Measurements from ENCODE around the gene HEY2.
A peak's percentile ranks its signal among the peaks of the same experiment; 100 is the strongest.

Gene HEY2

DNA sequence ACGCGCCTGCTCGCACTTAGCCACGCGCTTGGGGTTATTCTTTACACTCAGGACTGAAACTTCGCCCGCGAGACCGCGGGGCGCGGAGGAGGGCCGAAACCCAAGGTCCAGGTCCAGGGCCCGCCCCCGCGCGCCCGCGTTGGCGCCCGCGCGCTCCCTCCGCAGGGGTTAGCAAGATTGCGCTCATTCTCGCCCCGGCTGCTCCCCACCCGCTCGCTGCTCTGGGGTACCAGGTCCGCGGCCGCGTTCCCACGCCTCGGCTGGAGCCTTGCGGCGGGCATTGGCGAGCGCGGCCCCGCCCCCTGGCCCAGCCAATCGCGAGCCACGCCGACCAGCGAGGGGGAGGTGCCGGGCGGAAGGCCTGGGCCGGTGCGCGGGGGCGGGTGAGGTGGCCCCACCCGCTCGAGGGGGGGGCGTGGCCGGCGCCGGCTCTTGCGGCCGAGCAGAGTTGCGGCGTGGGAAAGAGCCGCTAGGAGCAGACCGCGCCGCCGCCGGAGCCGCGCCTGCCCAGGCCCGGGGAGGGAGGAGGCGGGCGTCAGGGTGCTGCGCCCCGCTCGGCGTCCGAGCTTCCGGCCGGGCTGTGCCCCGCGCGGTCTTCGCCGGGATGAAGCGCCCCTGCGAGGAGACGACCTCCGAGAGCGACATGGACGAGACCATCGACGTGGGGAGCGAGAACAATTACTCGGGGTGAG lies at the start of gene HEY2:
TSS of gene HEY2 (plus strand) at position 460 of the 692 bp plus-strand sequence. CDS start at position 605, 145 bp downstream.
- Histone ChIP-seq H3K9me3 (ENCODE audit: control insufficient read depth, insufficient read depth, low read depth, low read length) (no peaks in the 10 kb centered on the region), H3K36me3 (ENCODE audit: control insufficient read depth in 2 of 2, insufficient read depth in 1 of 2, low read length in 2 of 2) (peaks cover 0 to 17% of the 10 kb centered on the region in 2 experiments; a peak in 1 of 3 replicates), H3K27ac (ENCODE audit: extremely low read depth, low read depth, low read length) (peak within 1 kb of the TSS; percentile 93), H3K4me3 (ENCODE audit: low read depth, low read length) (peak within 1 kb of the TSS; percentile 60), H3K4me1 (ENCODE audit: control insufficient read depth, insufficient read depth, low read length) (peaks cover 8% of the 10 kb centered on the region)
- CTCF ChIA-PET = interaction anchor here (0.7 to 1.2 kb wide), 2 partner anchors 204 to 439 kb away, joined by 3 read pairs; no protein-coding TSS in a partner anchor
- POLR2A ChIA-PET = interaction anchor here (1.0 to 1.9 kb wide), 5 partner anchors 10 to 386 kb away, joined by 3 to 5 read pairs (median 3); partner anchors contain the start of gene NCOA7
- TF ChIP-seq ZNF76 (tag by site-specific recombination; IDR thresholded peaks at IDR 0.05; ENCODE audit: borderline replicate concordance, low read depth) (no peak), ZNF621 (tag by site-specific recombination; IDR thresholded peaks at IDR 0.05) (no peak), ZNF549 (tag by site-specific recombination; IDR thresholded peaks at IDR 0.05) (0 out of 2 replicates have a peak, but pooled peaks have one; percentile 30), ZNF146 (tag by site-specific recombination; IDR thresholded peaks at IDR 0.05) (no peak), ZNF660 (tag by site-specific recombination; IDR thresholded peaks at IDR 0.05) (peak; percentile 52; the same call in 1 of the 2 replicates), HOXD13 (CRISPR knock-in tag; IDR thresholded peaks at IDR 0.05; ENCODE audit: borderline replicate concordance) (no peak), SCRT1 (tag by site-specific recombination; IDR thresholded peaks at IDR 0.05; ENCODE audit: borderline replicate concordance) (no peak), ZNF24 (tag by site-specific recombination; IDR thresholded peaks at IDR 0.05) (no peak), KLF7 (tag by site-specific recombination; IDR thresholded peaks at IDR 0.05; ENCODE audit: borderline replicate concordance) (no peak), ZNF558 (tag by site-specific recombination; IDR thresholded peaks at IDR 0.05) (no peak), ZNF701 (tag by site-specific recombination; IDR thresholded peaks at IDR 0.05) (no peak), ZNF610 (tag by site-specific recombination; IDR thresholded peaks at IDR 0.05; ENCODE audit: borderline replicate concordance) (peak; percentile 35; the same call in 1 of the 2 replicates), ZNF148 (tag by site-specific recombination; IDR thresholded peaks at IDR 0.05; ENCODE audit: borderline replicate concordance) (no peak)
- TF ChIP-seq, protein P1, sequence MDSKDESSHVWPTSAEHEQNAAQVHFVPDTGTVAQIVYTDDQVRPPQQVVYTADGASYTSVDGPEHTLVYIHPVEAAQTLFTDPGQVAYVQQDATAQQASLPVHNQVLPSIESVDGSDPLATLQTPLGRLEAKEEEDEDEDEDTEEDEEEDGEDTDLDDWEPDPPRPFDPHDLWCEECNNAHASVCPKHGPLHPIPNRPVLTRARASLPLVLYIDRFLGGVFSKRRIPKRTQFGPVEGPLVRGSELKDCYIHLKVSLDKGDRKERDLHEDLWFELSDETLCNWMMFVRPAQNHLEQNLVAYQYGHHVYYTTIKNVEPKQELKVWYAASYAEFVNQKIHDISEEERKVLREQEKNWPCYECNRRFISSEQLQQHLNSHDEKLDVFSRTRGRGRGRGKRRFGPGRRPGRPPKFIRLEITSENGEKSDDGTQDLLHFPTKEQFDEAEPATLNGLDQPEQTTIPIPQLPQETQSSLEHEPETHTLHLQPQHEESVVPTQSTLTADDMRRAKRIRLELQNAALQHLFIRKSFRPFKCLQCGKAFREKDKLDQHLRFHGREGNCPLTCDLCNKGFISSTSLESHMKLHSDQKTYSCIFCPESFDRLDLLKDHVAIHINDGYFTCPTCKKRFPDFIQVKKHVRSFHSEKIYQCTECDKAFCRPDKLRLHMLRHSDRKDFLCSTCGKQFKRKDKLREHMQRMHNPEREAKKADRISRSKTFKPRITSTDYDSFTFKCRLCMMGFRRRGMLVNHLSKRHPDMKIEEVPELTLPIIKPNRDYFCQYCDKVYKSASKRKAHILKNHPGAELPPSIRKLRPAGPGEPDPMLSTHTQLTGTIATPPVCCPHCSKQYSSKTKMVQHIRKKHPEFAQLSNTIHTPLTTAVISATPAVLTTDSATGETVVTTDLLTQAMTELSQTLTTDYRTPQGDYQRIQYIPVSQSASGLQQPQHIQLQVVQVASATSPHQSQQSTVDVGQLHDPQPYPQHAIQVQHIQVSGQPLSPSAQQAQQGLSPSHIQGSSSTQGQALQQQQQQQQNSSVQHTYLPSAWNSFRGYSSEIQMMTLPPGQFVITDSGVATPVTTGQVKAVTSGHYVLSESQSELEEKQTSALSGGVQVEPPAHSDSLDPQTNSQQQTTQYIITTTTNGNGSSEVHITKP (tag by site-specific recombination; IDR thresholded peaks at IDR 0.05) = no peak; the same call in none of the 2 replicates
- TF ChIP-seq, protein P2, sequence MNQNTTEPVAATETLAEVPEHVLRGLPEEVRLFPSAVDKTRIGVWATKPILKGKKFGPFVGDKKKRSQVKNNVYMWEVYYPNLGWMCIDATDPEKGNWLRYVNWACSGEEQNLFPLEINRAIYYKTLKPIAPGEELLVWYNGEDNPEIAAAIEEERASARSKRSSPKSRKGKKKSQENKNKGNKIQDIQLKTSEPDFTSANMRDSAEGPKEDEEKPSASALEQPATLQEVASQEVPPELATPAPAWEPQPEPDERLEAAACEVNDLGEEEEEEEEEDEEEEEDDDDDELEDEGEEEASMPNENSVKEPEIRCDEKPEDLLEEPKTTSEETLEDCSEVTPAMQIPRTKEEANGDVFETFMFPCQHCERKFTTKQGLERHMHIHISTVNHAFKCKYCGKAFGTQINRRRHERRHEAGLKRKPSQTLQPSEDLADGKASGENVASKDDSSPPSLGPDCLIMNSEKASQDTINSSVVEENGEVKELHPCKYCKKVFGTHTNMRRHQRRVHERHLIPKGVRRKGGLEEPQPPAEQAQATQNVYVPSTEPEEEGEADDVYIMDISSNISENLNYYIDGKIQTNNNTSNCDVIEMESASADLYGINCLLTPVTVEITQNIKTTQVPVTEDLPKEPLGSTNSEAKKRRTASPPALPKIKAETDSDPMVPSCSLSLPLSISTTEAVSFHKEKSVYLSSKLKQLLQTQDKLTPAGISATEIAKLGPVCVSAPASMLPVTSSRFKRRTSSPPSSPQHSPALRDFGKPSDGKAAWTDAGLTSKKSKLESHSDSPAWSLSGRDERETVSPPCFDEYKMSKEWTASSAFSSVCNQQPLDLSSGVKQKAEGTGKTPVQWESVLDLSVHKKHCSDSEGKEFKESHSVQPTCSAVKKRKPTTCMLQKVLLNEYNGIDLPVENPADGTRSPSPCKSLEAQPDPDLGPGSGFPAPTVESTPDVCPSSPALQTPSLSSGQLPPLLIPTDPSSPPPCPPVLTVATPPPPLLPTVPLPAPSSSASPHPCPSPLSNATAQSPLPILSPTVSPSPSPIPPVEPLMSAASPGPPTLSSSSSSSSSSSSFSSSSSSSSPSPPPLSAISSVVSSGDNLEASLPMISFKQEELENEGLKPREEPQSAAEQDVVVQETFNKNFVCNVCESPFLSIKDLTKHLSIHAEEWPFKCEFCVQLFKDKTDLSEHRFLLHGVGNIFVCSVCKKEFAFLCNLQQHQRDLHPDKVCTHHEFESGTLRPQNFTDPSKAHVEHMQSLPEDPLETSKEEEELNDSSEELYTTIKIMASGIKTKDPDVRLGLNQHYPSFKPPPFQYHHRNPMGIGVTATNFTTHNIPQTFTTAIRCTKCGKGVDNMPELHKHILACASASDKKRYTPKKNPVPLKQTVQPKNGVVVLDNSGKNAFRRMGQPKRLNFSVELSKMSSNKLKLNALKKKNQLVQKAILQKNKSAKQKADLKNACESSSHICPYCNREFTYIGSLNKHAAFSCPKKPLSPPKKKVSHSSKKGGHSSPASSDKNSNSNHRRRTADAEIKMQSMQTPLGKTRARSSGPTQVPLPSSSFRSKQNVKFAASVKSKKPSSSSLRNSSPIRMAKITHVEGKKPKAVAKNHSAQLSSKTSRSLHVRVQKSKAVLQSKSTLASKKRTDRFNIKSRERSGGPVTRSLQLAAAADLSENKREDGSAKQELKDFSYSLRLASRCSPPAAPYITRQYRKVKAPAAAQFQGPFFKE (tag by site-specific recombination; IDR thresholded peaks at IDR 0.05; ENCODE audit: borderline replicate concordance) = no peak
- TF ChIP-seq, protein P3, sequence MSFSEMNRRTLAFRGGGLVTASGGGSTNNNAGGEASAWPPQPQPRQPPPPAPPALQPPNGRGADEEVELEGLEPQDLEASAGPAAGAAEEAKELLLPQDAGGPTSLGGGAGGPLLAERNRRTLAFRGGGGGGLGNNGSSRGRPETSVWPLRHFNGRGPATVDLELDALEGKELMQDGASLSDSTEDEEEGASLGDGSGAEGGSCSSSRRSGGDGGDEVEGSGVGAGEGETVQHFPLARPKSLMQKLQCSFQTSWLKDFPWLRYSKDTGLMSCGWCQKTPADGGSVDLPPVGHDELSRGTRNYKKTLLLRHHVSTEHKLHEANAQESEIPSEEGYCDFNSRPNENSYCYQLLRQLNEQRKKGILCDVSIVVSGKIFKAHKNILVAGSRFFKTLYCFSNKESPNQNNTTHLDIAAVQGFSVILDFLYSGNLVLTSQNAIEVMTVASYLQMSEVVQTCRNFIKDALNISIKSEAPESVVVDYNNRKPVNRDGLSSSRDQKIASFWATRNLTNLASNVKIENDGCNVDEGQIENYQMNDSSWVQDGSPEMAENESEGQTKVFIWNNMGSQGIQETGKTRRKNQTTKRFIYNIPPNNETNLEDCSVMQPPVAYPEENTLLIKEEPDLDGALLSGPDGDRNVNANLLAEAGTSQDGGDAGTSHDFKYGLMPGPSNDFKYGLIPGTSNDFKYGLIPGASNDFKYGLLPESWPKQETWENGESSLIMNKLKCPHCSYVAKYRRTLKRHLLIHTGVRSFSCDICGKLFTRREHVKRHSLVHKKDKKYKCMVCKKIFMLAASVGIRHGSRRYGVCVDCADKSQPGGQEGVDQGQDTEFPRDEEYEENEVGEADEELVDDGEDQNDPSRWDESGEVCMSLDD (tag by site-specific recombination; IDR thresholded peaks at IDR 0.05) = peak; percentile 93
- TF ChIP-seq, protein P4, sequence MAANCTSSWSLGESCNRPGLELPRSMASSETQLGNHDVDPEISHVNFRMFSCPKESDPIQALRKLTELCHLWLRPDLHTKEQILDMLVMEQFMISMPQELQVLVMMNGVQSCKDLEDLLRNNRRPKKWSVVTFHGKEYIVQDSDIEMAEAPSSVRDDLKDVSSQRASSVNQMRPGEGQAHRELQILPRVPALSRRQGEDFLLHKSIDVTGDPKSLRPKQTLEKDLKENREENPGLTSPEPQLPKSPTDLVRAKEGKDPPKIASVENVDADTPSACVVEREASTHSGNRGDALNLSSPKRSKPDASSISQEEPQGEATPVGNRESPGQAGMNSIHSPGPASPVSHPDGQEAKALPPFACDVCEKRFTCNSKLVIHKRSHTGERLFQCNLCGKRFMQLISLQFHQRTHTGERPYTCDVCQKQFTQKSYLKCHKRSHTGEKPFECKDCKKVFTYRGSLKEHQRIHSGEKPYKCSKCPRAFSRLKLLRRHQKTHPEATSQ (tag by site-specific recombination; IDR thresholded peaks at IDR 0.05) = 0 out of 2 replicates have a peak, but pooled peaks have one; percentile 87

All from HEK293 (cell line).